ENCODE data around the gene SLC22A17.

DNA sequence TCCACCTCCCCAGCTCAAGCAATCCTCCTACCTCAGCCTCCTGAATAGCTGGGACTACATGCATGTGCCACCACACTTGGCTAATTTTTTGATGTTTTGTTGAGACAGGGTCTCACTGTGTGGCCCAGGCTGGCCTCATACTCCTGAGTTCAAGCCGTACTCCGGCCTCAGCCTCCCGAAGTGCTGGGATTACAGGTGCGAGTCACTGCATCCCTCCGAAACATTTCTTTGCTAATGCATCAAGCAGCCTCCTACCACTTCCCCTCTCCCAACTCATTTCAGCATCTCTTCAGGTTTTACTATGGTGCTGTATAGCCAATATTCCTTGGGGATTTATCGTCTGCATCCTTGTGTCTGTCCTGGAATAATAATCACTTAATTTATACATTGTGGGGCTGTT is 2.3 kb upstream of the SLC22A17 start:
- TF ChIP-seq CTCF (IDR thresholded peaks at IDR 0.05) (no peak), POLR2A (IDR thresholded peaks at IDR 0.05) (no peak)

Measured in heart left ventricle (tissue), 13 donors.